WI38 (cell line): ENCODE data around the gene SCNN1A.

Experiments
- H3K4me3 ChIP-seq: 2 replicates; pipeline ENCODE4 v1.5.1; 2011; ENCODE audit warnings: low read depth, mild to moderate bottlenecking, control low read depth, low read length
- TF ChIP-seq, protein P1 (sequence below): IDR thresholded peaks from 2 replicates; pipeline ENCODE4 v1.5.1; 2012; ENCODE audit warnings: low read depth, mild to moderate bottlenecking, control low read depth, low read length

Gene SCNN1A

DNA sequence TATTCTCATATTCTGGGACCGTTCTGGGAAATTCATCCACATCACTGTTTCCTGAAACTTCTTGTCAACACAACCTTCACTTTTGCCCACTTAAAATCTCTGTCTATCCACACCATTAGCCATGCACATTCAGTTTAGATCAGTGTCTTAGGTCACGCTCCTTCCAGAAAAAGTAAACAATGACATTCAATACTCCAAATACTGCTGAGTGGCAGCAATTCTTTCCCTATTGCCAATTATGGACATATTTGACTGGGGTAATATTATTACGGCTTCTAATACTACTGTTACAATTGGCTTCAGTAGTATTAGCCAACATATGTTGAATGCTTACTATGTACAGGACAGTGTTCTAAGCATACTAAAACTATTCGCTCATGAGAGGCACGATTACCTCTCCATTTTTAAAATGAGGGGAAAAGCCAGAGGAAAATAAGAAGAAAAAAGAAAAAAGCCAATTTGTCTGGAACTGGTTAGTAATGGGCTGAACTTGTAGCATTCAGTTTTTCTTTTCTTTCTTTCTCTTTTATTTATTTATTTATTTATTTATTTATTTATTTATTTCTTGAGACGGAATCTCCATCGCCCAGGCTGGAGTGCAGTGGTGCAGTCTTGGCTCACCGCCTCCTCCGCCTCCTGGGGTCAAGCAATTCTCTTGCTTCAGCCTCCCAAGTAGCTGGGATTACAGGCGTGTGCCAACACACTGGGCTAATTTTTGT, 32.0 kb upstream of the SCNN1A start:
- TF ChIP-seq, protein P1, sequence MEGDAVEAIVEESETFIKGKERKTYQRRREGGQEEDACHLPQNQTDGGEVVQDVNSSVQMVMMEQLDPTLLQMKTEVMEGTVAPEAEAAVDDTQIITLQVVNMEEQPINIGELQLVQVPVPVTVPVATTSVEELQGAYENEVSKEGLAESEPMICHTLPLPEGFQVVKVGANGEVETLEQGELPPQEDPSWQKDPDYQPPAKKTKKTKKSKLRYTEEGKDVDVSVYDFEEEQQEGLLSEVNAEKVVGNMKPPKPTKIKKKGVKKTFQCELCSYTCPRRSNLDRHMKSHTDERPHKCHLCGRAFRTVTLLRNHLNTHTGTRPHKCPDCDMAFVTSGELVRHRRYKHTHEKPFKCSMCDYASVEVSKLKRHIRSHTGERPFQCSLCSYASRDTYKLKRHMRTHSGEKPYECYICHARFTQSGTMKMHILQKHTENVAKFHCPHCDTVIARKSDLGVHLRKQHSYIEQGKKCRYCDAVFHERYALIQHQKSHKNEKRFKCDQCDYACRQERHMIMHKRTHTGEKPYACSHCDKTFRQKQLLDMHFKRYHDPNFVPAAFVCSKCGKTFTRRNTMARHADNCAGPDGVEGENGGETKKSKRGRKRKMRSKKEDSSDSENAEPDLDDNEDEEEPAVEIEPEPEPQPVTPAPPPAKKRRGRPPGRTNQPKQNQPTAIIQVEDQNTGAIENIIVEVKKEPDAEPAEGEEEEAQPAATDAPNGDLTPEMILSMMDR: no peak
- H3K4me3 ChIP-seq: no peak overlapping the region

DNA sequence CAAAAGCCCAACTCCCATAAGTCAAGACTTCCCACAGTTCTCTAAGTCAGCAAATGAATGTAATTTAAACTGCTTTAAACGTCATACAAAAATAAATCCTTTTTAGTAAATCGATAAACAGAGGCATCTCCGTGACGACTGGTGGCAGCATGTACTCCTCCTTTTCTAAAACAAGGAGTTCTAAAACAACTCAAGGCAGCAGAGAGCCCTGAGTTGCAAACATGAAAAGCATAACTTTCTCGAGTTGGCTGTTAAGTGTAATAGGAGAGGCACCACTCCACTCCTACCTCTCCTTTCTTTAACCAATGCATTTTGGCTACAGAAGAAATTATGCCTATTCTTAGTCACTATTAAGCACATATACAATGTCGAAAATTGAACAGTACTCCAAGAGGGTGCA, 30.6 kb upstream of the SCNN1A start:
- H3K4me3 ChIP-seq: no peak overlapping the region
- TF ChIP-seq, protein P1: no peak

DNA sequence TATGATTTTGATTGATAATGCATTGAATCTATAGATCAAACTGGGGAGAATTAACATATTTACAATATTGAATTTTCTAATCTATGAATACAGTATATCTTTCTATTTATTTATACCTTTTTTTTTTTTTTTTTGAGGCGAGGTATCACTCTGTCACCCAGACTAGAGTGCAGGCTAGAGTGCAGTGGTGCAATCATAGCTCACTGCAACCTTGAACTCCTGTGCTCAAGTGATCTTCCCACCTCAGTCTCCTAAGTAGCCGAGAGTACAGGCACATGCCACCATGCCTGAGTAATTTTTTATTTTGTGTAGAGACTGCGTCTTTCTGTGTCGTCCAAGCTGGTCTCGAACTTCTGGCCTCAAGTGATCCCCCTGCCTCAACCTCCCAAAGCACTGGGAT, 29.0 kb upstream of the SCNN1A start:
- no peak overlapping the region for H3K4me3 ChIP-seq
- TF ChIP-seq, protein P1: no peak

DNA sequence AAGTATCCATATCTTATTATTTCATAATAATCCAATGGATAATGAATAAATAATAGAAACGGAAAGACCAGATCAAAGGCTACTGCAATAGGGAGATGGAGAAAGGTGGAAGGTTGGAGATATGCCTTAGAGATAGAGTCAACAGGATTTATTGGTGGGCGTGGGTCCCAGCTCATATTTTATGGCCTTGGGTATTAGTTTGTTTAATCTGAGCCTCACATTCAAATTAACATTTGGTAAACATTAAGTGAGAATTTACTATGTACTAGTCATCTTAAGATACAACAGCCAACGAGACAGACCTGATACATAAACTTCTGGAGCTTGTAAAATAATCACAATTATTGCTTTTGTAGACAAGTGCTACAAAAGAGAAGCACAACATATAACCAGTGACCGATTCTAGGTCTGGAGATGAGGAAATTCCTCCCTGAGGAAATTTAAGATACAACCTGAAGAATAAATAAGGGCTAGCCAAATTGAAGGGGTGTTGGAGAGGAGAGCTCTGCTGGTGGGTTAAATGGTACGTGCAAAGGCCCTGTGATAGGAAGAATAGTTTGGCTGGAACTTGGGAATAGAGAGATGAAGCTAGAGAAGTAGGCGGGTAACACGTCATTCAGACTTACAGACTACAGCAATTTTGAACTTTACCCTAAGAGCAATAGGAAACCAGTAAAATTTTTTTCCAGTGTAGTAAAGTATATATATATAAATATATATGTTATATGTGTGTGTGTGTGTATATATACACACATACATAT, 24.7 kb upstream of the SCNN1A start:
- TF ChIP-seq, protein P1: no peak
- no peak overlapping the region for H3K4me3 ChIP-seq

DNA sequence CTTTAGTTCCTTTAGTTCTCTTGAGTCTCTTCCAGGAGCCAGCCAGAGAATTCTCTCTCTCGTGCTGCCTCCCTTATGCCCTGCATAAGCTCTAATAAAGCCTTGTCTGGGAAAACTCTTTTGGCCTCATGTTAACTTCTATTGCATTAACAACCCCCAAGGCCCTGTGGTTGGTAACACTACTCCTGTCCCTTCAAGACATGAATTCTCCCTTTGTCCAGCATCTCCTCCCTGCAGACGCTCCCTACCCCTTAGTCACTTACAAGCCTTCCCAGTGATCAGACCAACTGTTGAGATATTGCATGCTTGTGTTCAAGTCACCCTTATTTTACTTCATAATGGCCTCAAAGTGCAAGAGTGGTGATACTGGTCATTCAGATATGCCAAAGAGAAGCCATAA, 20.7 kb upstream of the SCNN1A start:
- TF ChIP-seq, protein P1: no peak
- no peak overlapping the region for H3K4me3 ChIP-seq

DNA sequence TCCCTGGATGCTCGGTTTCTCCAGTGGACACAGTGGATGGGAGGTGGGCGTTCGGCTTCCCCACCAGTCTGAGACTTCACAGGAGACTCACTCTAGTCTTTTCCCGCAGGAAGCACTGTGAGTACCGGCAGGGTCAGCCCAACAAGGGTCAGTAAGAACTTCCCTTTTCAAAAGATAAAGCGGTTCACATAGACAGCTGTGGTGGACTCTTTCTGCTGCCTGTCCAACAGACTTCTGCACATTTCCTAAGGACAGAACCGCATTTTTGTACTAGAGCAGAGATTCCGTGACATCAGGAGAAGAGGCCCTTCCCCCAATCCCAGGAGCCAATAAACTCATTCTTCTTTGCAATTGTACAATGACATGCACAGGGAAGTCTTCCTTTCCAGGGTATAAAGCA, 19.0 kb upstream of the SCNN1A start:
- TF ChIP-seq, protein P1: no peak
- H3K4me3 ChIP-seq: no peak overlapping the region

DNA sequence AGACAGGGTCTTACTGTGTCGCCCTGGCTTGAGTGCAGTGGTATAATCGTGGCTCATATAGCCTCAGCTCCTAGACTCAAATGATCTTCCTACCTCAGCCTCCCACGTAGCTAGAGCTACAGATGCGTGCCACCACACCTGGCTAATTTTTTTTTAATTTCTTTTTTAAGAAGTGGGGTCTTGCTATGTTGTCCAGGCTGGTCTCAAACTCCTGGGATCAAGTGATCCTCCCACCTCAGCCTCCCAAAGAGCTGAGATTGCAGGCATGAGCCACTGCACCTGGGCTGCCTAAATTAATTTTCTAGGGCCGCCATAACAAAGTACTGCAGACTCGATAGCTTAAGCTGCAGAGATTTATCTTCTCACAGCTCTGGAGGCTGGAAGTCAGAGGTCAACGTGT, 17.7 kb upstream of the SCNN1A start:
- TF ChIP-seq, protein P1: no peak
- H3K4me3 ChIP-seq: no peak overlapping the region
